GM21528 (cell line): Measurements from ENCODE around the gene CYP17A1.

Experiments
- ATAC-seq: cut with Tn5 transposase; IDR thresholded peaks from one replicate; pipeline ENCODE4 v1.9.1; 2021; ENCODE audit warnings: mild to moderate bottlenecking, moderate library complexity; ENCODE audit not compliant: unreplicated experiment, low FRiP score

The CYP17A1 gene

GRCh38 chr10:102811346-102811745 is 25.9 kb downstream of the CYP17A1 start:
- ATAC-seq = no peak

GRCh38 chr10:102808380-102808779 is 28.8 kb downstream of the CYP17A1 start:
- no peak for ATAC-seq

- no peak for ATAC-seq
Measured at GRCh38 chr10:102804382-102805055, 32.7 kb downstream of the CYP17A1 start.

DNA sequence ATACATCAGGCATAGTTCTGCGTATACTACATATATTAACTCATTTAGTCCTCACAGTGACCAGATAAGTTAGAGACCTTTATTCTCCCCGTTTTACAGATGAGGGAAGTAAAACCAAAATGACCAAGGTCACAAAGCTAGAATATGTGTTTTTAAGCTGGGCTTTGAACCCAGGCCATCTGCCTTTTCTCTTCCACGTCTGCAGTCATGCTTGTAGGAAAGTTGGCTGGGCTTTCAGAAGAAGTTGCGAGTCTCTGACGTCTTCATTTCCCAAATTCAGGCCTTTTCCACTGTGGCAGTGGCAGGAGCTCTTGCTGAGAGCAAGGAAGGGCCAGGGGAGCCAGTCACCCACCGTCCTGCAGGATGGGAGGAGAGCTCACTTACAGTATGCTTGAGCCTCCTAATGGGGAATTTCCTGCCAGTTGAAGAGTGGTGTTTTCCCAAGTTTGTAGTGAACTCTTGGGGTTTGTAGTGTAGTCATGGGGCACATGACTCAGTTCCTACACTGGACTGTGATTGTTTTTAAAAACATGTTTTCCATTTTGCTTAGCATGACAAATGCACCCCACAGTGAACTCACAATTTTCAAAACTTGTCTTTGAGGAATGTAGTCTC is 34.2 kb downstream of the CYP17A1 start:
- no peak for ATAC-seq

DNA sequence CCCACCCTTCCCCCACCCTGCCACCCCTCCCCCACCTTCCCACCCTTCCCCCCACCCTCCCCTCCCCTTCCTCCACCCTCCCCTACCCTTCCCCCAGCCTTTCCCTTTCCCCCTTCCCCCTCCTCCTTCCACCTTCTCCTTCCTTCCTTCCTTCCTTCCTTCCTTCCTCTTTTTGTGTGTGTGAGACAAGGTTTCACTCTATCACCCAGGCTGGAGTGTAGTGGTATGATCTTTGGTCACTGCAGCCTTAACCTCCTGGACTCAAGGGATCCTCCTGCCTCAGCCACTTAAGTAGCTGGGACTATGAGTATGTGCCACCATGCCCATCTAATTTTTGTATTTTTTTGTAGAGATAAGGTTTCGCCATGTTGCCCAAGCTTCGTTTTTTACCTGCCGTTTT is 35.2 kb downstream of the CYP17A1 start:
- no peak for ATAC-seq

GRCh38 chr10:102801496-102801895 is 35.7 kb downstream of the CYP17A1 start:
- ATAC-seq = no peak

GRCh38 chr10:102800611-102801335 is 36.4 kb downstream of the CYP17A1 start:
- ATAC-seq = no peak

GRCh38 chr10:102799691-102800471 is 37.3 kb downstream of the CYP17A1 start:
- no peak for ATAC-seq

DNA sequence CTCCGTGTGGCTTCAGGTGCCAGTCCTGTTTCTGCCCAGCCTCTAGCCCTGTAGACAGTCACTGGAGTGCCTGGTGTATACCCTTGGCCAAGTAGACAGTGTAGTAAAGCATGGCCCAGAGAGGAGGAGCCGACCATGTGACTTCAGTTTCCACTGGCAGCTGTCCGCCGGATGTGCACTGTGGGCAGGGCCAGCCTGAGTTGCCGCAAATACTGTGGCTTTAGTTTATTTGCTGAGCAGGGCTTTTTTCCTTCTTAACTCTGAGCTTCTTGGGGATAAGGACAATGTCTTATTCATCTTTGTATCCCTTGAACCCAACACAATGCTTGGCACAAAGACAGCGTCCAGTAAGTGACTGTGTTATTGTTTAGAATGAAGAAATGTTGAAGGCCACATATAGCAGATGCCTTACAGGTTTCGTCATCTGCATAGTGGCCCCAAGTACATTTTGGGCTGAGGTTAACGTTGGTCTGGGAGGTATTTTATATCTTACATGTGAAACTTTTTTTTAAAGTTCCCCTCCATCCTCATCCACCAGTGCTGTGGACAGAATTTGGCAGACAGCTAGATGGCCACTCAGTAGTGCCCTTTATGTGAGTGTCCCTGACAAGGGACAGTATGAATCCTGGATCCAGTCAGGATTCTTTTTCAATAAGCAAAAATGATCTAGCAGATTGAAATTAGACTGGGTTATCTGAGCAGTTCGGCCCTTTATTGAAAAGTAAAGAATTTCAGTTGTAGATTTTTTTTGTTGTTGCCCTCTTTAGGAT is 40.6 kb downstream of the CYP17A1 start:
- peak; percentile 99 for ATAC-seq

- ATAC-seq = peak; percentile 32
Measured at GRCh38 chr10:102795453-102796406, 41.5 kb downstream of the CYP17A1 start.

DNA sequence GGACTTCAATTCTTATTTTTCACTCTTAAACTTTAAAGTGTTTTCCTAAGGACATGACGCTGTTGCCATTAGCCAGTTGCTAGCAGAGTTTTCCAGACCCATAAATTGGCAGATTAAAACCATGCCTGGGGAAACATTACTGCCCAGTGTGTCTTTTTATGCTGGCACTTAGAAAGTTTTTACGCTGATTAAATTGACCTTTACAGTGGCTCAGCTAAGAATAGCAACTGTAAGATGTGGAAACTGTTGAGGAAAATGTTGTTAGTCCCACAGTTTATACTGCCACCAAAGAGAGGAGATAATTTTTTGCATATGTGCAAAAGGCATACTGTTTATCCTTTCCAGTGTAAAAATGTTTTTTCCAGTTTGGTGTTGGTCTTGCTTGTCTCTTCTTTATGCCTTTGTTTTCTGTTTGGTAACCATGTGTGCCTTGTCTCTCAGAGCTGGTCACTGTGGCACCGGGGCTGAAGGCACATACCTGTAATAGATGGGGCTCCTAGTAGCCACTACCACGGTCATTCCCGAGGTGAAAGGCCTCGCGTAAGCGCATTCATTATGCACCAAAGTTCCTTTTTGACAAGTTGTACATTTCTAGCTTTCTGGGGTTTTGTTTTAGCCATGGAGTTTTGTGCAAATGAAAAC is 45.3 kb downstream of the CYP17A1 start:
- no peak for ATAC-seq

GRCh38 chr10:102785818-102786217 is 51.4 kb downstream of the CYP17A1 start:
- no peak for ATAC-seq

- ATAC-seq = no peak
Measured at GRCh38 chr10:102783568-102783967, 53.6 kb downstream of the CYP17A1 start.

DNA sequence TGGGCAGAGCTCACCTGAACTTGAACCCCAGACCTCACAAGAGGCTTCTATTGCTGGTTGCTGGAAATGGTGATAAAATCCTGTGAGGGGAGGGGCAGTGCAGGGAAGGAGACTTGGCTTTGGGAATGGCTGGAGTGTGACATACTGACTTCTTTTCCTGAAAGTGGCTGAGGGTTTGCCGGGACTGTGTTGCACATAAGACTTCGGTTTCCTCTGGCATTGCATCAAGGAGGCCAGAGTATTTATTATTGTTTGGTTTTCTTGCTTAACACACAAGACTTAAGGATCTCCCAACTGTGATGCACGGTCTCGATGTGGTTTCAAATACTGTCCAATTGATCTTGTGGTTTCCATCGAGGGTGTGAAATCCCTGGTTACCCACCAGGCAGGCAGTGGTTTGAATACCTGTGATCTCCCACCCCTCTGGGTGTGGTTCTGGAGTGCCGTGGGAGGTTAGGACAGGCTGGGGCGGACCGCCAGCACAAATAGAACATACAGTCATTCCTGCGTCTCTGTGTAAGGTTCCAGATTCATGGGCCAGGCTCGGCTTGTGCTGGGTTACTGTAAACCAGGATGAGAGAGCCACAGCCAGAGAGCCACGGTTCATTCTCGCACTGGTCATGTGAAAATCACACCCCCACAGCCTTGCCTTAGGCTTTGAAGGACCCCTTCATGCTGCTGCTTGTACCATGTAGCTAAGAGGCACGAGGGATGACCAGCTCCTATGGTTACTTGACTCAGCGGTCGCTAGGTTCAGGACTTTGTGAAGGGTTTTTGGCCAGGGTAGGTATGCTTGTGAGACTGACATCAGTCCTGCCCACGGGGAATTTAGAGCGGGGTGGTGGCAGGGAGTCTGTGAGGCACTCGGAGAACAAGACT is 54.3 kb downstream of the CYP17A1 start:
- no peak for ATAC-seq

GRCh38 chr10:102781921-102782557 is 55.2 kb downstream of the CYP17A1 start:
- ATAC-seq = no peak

DNA sequence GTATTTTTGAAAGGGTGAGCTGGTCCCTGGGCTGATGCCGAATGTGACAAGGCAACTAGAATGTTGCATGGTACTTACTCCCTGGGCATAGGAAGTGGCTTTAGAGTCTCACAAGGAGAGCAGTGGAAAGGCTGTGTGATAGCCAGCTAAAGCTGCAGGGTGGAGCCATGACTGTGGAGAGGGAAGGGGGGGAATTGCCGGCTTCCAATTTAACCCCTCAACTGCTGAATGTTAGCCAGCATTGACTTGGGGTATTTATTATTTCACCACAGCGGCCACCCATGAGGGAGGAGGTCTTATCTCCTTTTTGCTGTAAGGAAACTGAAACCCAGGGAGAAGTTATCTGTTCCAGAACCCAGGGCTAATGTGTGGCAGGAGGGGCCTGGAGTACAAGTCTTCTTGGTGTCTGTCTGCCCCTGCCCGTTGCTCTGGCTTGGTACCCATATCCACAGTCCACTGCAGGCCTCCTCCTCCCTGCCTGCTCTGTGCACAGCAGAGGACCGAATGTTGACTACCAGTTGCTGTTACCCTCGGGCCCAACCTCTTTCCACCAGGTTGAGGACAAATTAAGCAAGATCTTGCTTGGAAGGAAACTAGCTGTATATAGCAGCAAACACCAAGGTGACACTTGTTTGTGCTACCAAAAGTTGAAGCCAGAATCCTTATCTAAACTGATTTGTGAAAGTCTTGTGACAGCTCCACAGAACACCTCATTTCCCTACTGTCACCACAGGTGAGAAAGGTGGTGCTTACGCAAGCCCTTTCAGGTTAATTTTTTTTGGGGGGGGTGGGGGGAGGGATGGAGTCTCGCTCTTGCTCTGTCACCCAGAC is 55.9 kb downstream of the CYP17A1 start:
- no peak for ATAC-seq
